ENCODE data around the gene METTL3.
"Not testable (repeated sequence)": the region's sequence is repeated elsewhere in the genome, so short reads cannot be mapped to it uniquely, and the experiment has no call there.

Gene METTL3

DNA sequence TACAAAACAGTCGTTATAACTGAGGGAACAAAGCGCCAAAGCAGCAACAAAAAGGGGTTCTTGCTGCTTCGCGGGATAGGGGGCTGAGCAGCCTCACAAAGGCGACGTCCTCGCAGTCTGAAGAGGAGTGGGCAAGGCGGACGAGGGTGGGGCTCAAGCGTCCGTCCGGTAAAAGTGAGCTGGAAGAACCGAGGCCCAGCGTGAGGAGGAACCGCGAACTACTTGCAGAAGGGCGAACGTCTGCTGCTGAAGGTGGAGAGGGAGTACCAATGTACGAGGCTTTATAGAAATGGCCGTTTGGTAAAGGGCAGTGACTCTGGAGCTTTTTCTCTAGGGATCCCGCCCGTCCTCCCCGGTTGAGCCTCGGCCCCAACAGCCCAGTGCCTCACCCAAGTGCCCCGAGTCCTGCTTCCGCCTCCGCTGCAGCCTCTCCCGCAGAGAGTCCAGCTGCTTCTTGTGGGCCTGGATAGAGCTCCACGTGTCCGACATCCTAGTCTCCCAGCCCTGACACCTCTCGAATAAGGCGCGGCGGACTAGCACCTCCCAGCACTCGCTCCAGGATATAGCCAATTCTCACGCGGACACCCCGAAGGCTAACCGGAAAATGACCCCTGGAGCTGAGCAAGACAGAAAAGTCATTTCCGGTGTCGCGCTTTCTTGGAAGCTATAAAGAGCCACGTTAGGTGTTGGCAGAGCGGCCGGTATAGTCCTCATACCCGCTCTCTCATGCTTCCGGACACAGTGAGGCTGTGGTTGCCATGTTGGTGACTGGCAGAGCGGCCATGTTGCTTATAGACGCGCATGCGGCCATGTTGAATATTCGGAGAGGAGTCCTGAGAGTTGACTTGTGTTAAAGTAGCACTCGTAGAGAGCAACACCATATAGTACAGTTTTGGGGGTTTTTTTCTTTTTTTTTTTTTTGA lies at the start of gene METTL3:
Gene METTL3, minus strand, starts transcription at position 606 of the 923 bp plus-strand sequence. Its CDS starts 117 bp downstream, at position 489.
- ATAC-seq = peak; percentile 99 to 100

- no peak for ATAC-seq
These were observed 47.6 kb upstream of the METTL3 start for GRCh38 chr14:21558703-21559170.

- peak in 1 of 2 donors; percentile 59 for ATAC-seq
These were observed 46.2 kb upstream of the METTL3 start for GRCh38 chr14:21557084-21557901.

DNA sequence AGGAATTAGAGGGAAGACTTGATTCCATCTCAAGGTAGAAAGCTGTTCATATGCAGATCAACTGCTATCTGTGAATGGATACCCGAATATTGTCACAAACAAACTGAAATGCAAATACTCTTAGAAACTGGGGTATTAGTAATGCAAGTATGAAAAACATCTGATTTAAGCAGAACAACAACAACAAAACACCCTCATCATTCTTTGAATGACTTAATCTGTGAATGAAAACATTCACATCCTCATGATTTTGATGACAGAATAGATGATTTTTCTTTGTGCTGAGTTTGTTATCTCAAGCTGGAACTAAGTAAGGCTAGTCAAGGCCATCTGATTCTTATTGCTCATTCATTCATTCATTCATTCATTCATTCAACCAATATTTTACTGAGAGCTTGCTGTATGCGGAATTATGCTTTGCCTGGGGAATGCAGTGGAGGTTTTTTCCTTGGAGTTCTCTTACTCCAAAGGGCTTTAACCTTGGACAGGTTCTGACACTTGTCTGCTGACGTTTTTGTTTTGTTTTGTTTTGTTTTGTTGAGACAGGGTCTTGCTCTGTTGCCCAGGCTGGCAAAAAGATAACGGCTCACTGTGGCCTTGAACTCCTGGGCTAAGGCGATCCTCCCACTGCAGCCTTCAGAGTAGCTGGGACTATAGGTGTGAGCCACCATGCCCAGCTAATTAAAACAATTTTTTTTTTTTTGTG lies 45.4 kb upstream of the METTL3 start:
- ATAC-seq = no peak

GRCh38 chr14:21553266-21553665 lies 42.1 kb upstream of the METTL3 start:
- ATAC-seq = no peak

GRCh38 chr14:21544588-21544987 lies 33.4 kb upstream of the METTL3 start:
- ATAC-seq = not testable (repeated sequence)

GRCh38 chr14:21543963-21544362 lies 32.8 kb upstream of the METTL3 start:
- no peak for ATAC-seq

GRCh38 chr14:21543521-21543960 lies 32.4 kb upstream of the METTL3 start:
- ATAC-seq = no peak

GRCh38 chr14:21541413-21542074 lies 30.4 kb upstream of the METTL3 start:
- no peak for ATAC-seq

DNA sequence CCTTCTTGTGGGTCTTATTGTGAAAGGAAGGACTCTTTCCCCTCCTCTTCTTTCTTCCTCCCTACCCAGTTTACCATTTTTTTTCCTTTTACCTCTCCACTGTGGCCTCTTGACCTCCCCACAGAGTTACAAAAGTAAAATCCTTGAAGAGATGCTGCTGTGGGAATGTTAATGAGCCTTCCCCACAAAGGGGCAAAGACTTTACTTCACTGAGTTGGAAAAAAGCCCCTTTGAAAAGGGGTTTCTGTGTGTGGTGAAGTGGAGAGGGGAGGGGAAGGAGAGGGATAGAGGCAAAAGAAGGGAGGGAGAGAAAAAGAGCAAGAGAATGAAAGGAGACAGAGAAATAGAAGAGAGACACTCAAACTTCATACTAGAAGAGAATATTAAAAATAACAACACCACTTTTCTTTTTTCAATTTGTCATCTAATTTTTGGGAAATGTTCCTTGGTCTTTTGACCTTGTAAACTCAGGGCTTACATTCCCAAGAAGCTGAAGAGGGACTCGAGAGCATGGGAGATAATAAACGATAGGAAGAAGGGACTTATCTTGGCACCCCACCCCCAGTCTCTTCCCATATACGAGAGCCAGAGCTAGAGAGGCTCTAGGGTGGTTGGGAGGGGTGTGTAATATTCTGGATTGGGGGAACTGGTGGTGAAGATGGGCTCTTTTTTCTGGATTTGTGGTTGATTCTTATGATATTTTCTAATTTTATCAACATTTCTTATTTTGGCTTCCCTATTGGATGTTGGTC lies 28.2 kb upstream of the METTL3 start:
- ATAC-seq = no peak

- ATAC-seq = no peak
These were observed 25.9 kb upstream of the METTL3 start for GRCh38 chr14:21537090-21537424.

GRCh38 chr14:21536418-21537089 lies 25.4 kb upstream of the METTL3 start:
- no peak for ATAC-seq

DNA sequence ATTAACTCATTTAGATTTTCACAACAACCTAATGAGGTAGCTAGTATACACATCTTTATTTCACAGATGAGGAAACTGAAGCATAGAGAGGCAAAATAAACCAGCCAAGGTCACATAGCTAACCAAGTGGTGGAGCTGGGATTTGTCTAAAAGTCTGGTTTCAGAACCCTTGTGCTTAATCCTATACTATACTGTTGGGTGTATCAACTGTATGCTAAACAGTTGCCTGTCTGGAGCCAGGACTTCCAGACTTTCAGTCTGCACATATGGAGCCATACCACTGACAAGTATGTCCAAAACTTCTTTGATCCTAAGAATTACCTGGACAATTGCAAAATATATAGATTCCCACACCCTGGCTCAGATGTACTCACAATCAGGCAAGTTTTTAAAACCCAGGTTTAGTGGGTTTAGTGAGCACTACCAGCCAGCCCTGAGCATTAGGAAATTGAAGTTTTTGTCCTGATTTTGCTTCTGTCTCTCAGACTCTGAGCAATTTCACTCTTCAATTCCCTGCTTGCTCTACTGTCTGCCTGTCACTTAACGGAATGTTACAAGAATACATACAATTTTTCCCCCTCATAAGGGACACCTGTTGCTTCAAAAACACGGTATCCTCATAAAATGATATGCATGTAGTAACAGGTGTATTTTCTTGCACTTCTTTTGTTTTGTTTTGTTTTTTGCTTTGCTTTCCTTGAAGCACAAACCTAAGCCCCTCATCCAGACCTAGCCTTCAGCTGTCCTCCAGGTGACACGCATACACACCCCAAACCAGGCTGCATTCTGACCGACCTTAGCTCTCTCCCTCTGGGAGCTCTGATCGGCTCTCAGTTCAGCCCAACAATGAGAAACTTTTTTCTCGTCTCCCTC lies 24.6 kb upstream of the METTL3 start:
- no peak for ATAC-seq

- no peak for ATAC-seq
These were observed 23.4 kb upstream of the METTL3 start for GRCh38 chr14:21534576-21534975.

- no peak for ATAC-seq
These were observed 22.2 kb upstream of the METTL3 start for GRCh38 chr14:21533294-21533693.

- no peak for ATAC-seq
These were observed 18.4 kb upstream of the METTL3 start for GRCh38 chr14:21529515-21529914.

- ATAC-seq = no peak
These were observed 17.5 kb upstream of the METTL3 start for GRCh38 chr14:21528381-21529348.

- no peak for ATAC-seq
These were observed 16.2 kb upstream of the METTL3 start for GRCh38 chr14:21527318-21527679.

All from activated CD4-positive, CD25-positive, alpha-beta regulatory T cell treated with anti-CD3 and anti-CD28 coated beads, Interleukin-2, amount 50 U/mL, for 24 hours (primary cell).